H1 (cell line): Measurements from ENCODE around the gene GUCA1A. TPM values are rescaled to one million over a fixed set of nuclear protein-coding genes. Genes with fewer than 3 reads are reported as not detected.
A peak's percentile ranks its signal among the peaks of the same experiment; 100 is the strongest.

Source experiments
- CTCF ChIA-PET: fragments of 300-600 bp; sonication (Branson Sonifier 250); formaldehyde crosslinking; loops from one replicate; lab custom pipeline; 2021; ENCODE audit not compliant: partially characterized antibody; lab: Charles Lee
- POLR2A ChIA-PET: fragments of 300-600 bp; sonication (Branson Sonifier 250); formaldehyde crosslinking; loops from one replicate; lab custom pipeline; 2021; ENCODE audit warnings: inconsistent platforms; ENCODE audit not compliant: partially characterized antibody; lab: Charles Lee
- DNase-seq, 2 experiments: peaks; one replicate each; pipeline versions ENCODE4 v3.0.0 to v3.0.0-alpha.2; 2010 to 2022; ENCODE audit warnings: low spot score in 2 of 2, low read depth in 1 of 2, mixed read lengths in 1 of 2
- FAIRE-seq: peaks from 2 replicates; lab custom pipeline; 2011; peaks lifted over from hg19 to GRCh38; lab: Jason Lieb, UNC
- H2AFZ ChIP-seq: 2 replicates; pipeline ENCODE4 v1.8.1; 2012; ENCODE audit warnings: low read length, inconsistent platforms
- H2AK5ac ChIP-seq: 2 replicates; pipeline ENCODE4 v1.6.1; 2013; ENCODE audit warnings: low read depth, low read length
- H2BK120ac ChIP-seq: replicated peaks from 2 replicates; pipeline ENCODE3; 2013; ENCODE audit warnings: low read depth, low read length, inconsistent platforms
- H2BK12ac ChIP-seq: 2 replicates; pipeline ENCODE4 v1.6.1; 2013; ENCODE audit warnings: low read depth, low read length
- H2BK15ac ChIP-seq: 2 replicates; pipeline ENCODE4 v1.6.1; 2013; ENCODE audit warnings: low read length
- H2BK20ac ChIP-seq: 2 replicates; pipeline ENCODE4 v1.6.1; 2013; ENCODE audit warnings: low read length
- H2BK5ac ChIP-seq: 2 replicates; pipeline ENCODE4 v1.6.1; 2013; ENCODE audit warnings: low read depth, low read length
- H3K14ac ChIP-seq: 2 replicates; pipeline ENCODE4 v1.6.1; 2013; ENCODE audit warnings: inconsistent platforms; ENCODE audit not compliant: insufficient read length
- H3K18ac ChIP-seq: 2 replicates; pipeline ENCODE4 v1.6.1; 2013; ENCODE audit warnings: low read length; ENCODE audit errors: extremely low read depth
- H3K23ac ChIP-seq: 2 replicates; pipeline ENCODE4 v1.6.1; 2013; ENCODE audit warnings: inconsistent platforms; ENCODE audit not compliant: insufficient read length
- H3K23me2 ChIP-seq: 2 replicates; pipeline ENCODE4 v1.6.1; 2013; ENCODE audit warnings: low read depth, low read length
- H3K27ac ChIP-seq: 2 replicates; pipeline ENCODE4 v1.6.1; 2011; ENCODE audit warnings: low read depth, low read length, inconsistent platforms
- H3K27me3 ChIP-seq, 4 experiments: replicated peaks in 1 of 4; 1 replicate in 1 of 4; 2 replicates in 3 of 4; pipeline versions ENCODE4 v1.6.1 to v1.8.1; 2011 to 2013; ENCODE audit warnings: low read length in 3 of 4, mild to moderate bottlenecking in 3 of 4, inconsistent platforms in 2 of 4, mixed read lengths in 2 of 4, moderate library complexity in 1 of 4; ENCODE audit not compliant: control insufficient read depth in 3 of 4, insufficient read depth in 3 of 4; ENCODE audit errors: extremely low read depth in 1 of 4
- H3K36me3 ChIP-seq, 4 experiments: 2 replicates each; pipeline versions ENCODE4 v1.6.1 to v1.8.1; 2011 to 2013; ENCODE audit warnings: mild to moderate bottlenecking in 4 of 4, low read length in 3 of 4, moderate library complexity in 2 of 4, control low read depth in 1 of 4, inconsistent platforms in 1 of 4; ENCODE audit not compliant: insufficient read depth in 4 of 4, control insufficient read depth in 2 of 4
- H3K4ac ChIP-seq: replicated peaks from 2 replicates; pipeline ENCODE3; 2013; ENCODE audit warnings: low read length, low read depth, mixed read lengths, inconsistent platforms; ENCODE audit not compliant: insufficient read length
- H3K4me1 ChIP-seq, 4 experiments: replicated peaks in 1 of 4; 1 replicate in 1 of 4; 2 replicates in 3 of 4; pipeline versions ENCODE4 v1.6.1 to v1.8.1; 2011 to 2013; ENCODE audit warnings: low read length in 3 of 4, inconsistent platforms in 2 of 4, mixed read lengths in 1 of 4; ENCODE audit not compliant: insufficient read depth in 4 of 4, control insufficient read depth in 3 of 4
- H3K4me2 ChIP-seq, 2 experiments: 2 replicates each; pipeline versions ENCODE4 v1.6.1 to v1.8.1; 2011 to 2013; ENCODE audit warnings: low read depth in 2 of 2, low read length in 2 of 2, control low read depth in 1 of 2, inconsistent platforms in 1 of 2, mild to moderate bottlenecking in 1 of 2; ENCODE audit not compliant: insufficient read depth in 1 of 2
- H3K4me3 ChIP-seq, 4 experiments: fragments of 200-600, 300-600 bp in 1 of 4; sonication (generic), shearing (Covaris generic), sonication (Bioruptor Twin) in 1 of 4; 2 replicates each; pipeline versions ENCODE4 v1.5.1 to v1.8.1; 2011 to 2016; ENCODE audit warnings: low read length in 4 of 4, low read depth in 3 of 4, control low read depth in 2 of 4, inconsistent platforms in 2 of 4, mild to moderate bottlenecking in 2 of 4, mixed read lengths in 1 of 4, moderate library complexity in 1 of 4; ENCODE audit not compliant: insufficient read depth in 2 of 4; ENCODE audit errors: extremely low read depth in 1 of 4
- H3K56ac ChIP-seq: replicated peaks from 2 replicates; pipeline ENCODE3; 2013; ENCODE audit warnings: low read depth, mild to moderate bottlenecking, mixed read lengths, low read length, inconsistent platforms; ENCODE audit not compliant: insufficient read length
- H3K79me1 ChIP-seq: 2 replicates; pipeline ENCODE4 v1.6.1; 2013; ENCODE audit warnings: low read depth, low read length, control low read depth
- H3K79me2 ChIP-seq, 2 experiments: 2 replicates each; pipeline versions ENCODE4 v1.6.1 to v1.8.1; 2012 to 2013; ENCODE audit warnings: low read length in 2 of 2, mild to moderate bottlenecking in 2 of 2, inconsistent platforms in 1 of 2; ENCODE audit not compliant: insufficient read depth in 2 of 2, control insufficient read depth in 1 of 2
- H3K9ac ChIP-seq, 4 experiments: replicated peaks in 1 of 4; 1 replicate in 1 of 4; 2 replicates in 3 of 4; pipeline versions ENCODE4 v1.6.1 to v1.8.1; 2011 to 2013; ENCODE audit warnings: low read depth in 3 of 4, low read length in 3 of 4, control low read depth in 2 of 4, mild to moderate bottlenecking in 2 of 4, moderate library complexity in 2 of 4, inconsistent platforms in 1 of 4; ENCODE audit errors: extremely low read depth in 1 of 4
- H3K9me3 ChIP-seq, 2 experiments: 2 replicates each; pipeline versions ENCODE4 v1.6.1 to v1.8.1; 2012 to 2013; ENCODE audit warnings: mild to moderate bottlenecking in 2 of 2, moderate library complexity in 2 of 2, control low read depth in 1 of 2, inconsistent platforms in 1 of 2, low read depth in 1 of 2, low read length in 1 of 2, mixed read lengths in 1 of 2; ENCODE audit not compliant: insufficient read depth in 2 of 2
- H4K20me1 ChIP-seq, 2 experiments: replicated peaks in 1 of 2; 2 replicates each; pipeline versions ENCODE3 to v1.8.1; 2011 to 2013; ENCODE audit warnings: inconsistent platforms in 2 of 2, low read length in 2 of 2, mild to moderate bottlenecking in 1 of 2; ENCODE audit not compliant: insufficient read depth in 2 of 2, control insufficient read depth in 1 of 2
- H4K5ac ChIP-seq: 2 replicates; pipeline ENCODE4 v1.6.1; 2013; ENCODE audit warnings: low read length, low read depth, mixed read lengths, inconsistent platforms; ENCODE audit not compliant: insufficient read length
- H4K8ac ChIP-seq: 2 replicates; pipeline ENCODE4 v1.8.0; 2013; ENCODE audit warnings: mild to moderate bottlenecking, moderate library complexity, low read length, inconsistent platforms; ENCODE audit not compliant: insufficient read depth; ENCODE audit errors: extremely low read depth
- H4K91ac ChIP-seq: replicated peaks from 2 replicates; pipeline ENCODE3; 2013; ENCODE audit warnings: low read length, mixed read lengths, inconsistent platforms; ENCODE audit not compliant: insufficient read length
- BCL11A ChIP-seq, 2 experiments: IDR thresholded peaks; one replicate each; pipeline ENCODE4 v1.6.1; 2011; ENCODE audit warnings: low read depth in 2 of 2, low read length in 2 of 2, mild to moderate bottlenecking in 2 of 2
- CBX5 ChIP-seq: fragments of 300-800, 300-1000 bp; sonication (generic); IDR thresholded peaks from 2 replicates; pipeline ENCODE4 v1.7.1; 2016; ENCODE audit warnings: antibody characterized with exemption, low read length, low read depth
- CHD1 ChIP-seq: IDR thresholded peaks from 2 replicates; pipeline ENCODE4 v1.6.1; 2012; ENCODE audit warnings: low read depth, low read length, improper control_type of control experiment
- EGR1 ChIP-seq: IDR thresholded peaks from 2 replicates; pipeline ENCODE4 v1.6.1; 2011; ENCODE audit warnings: low read depth, low read length, borderline replicate concordance
- EP300 ChIP-seq, 2 experiments: IDR thresholded peaks; 1 replicate in 1 of 2; 2 replicates in 1 of 2; pipeline ENCODE4 v1.6.1; 2011 to 2012; ENCODE audit warnings: low read depth in 2 of 2, low read length in 2 of 2, mild to moderate bottlenecking in 2 of 2, borderline replicate concordance in 1 of 2, inconsistent platforms in 1 of 2, moderate library complexity in 1 of 2
- GTF2F1 ChIP-seq: IDR thresholded peaks from 2 replicates; pipeline ENCODE4 v1.6.1; 2012; ENCODE audit warnings: low read depth, low read length, improper control_type of control experiment, borderline replicate concordance
- JUND ChIP-seq: IDR thresholded peaks from 2 replicates; pipeline ENCODE4 v1.6.1; 2011; ENCODE audit warnings: mild to moderate bottlenecking, improper control_type of control experiment, low read length
- KDM4A ChIP-seq: IDR thresholded peaks from one replicate; pipeline ENCODE4 v1.7.1; 2012; ENCODE audit warnings: low read depth, mild to moderate bottlenecking, moderate library complexity, low read length, inconsistent platforms; ENCODE audit not compliant: severe bottlenecking
- POLR2A ChIP-seq, 2 experiments: IDR thresholded peaks; 1 replicate in 1 of 2; 2 replicates in 1 of 2; pipeline ENCODE4 v1.6.1; 2011; ENCODE audit warnings: low read depth in 2 of 2, low read length in 2 of 2, mild to moderate bottlenecking in 2 of 2; ENCODE audit errors: control extremely low read depth in 1 of 2
- POU5F1 ChIP-seq: IDR thresholded peaks from 2 replicates; pipeline ENCODE4 v1.6.1; 2011; ENCODE audit warnings: low read depth, mild to moderate bottlenecking, low read length, moderate library complexity
- SAP30 ChIP-seq: fragments of 300-600 bp; sonication (generic); IDR thresholded peaks from 2 replicates; pipeline ENCODE4 v1.7.1; 2012; ENCODE audit warnings: low read length, moderate library complexity, mild to moderate bottlenecking, inconsistent platforms; ENCODE audit not compliant: insufficient read depth, insufficient replicate concordance
- SUZ12 ChIP-seq: fragments of 200-600 bp; sonication (generic); IDR thresholded peaks from 2 replicates; pipeline ENCODE4 v1.6.1; 2012; ENCODE audit warnings: mild to moderate bottlenecking, inconsistent platforms, low read length, moderate library complexity, mixed read lengths
- TBP ChIP-seq: IDR thresholded peaks from 2 replicates; pipeline ENCODE4 v1.6.1; 2011; ENCODE audit warnings: low read depth, low read length, improper control_type of control experiment
- YY1 ChIP-seq: IDR thresholded peaks from 2 replicates; pipeline ENCODE4 v1.6.1; 2011; ENCODE audit warnings: low read depth, mild to moderate bottlenecking, low read length
- WGBS, 2 experiments: shearing (Covaris generic) in 1 of 2; methylation state at CpG; one replicate each; pipeline versions ENCODE4 v1.1.6 to v1.1.7; 2013 to 2015; ENCODE audit warnings: low lambda C conversion rate in 2 of 2, mixed read lengths in 2 of 2, inconsistent platforms in 1 of 2, low coverage in 1 of 2, missing lambda C conversion rate in 1 of 2; ENCODE audit not compliant: insufficient replicate concordance in 2 of 2, insufficient coverage in 1 of 2, insufficient read length in 1 of 2; ENCODE audit errors: extremely low coverage in 1 of 2, missing lambda C conversion rate in 1 of 2; 5-methylcytosine and 5-hydroxymethylcytosine counted together
- polyA plus RNA-seq, 7 experiments: library from polyadenylated mRNA; depleted of rRNA in 3 of 7; stranded (reverse) in 5 of 7; unstranded in 2 of 7; fragments of >200 nt in 5 of 7; fragments of 200-250 nt in 2 of 7; gene quantifications; 1 replicate in 5 of 7; 2 replicates in 1 of 7; 4 replicates in 1 of 7; pipeline versions ENCODE4 v1.2.1 to v1.2.3, GENCODE V29; 2011 to 2013; ENCODE audit warnings: missing spikeins in 2 of 7, mixed read lengths in 2 of 7
- total RNA-seq: library from RNA; stranded (reverse); fragmentation: NEBNext Ultra II Directional; extraction: Animal tissue kit (Norgen Biotek cat#: 25700); gene quantifications from 2 replicates; pipeline ENCODE4 v1.2.1, GENCODE V29; 2021

Gene GUCA1A
- total and polyA plus RNA-seq, 2 of the 8 experiments (the other 6 are each of a cell fraction or from before 2014, with no cell fraction given) = 4.6 to 24.6 TPM

- CTCF ChIA-PET = interaction anchor here (0.7 to 3.0 kb wide), 8 partner anchors 9 to 66 kb away, joined by 3 to 12 read pairs (median 3); partner anchors contain the start of gene C6orf132
- TF ChIP-seq SUZ12 (no peak), JUND (no peak), BCL11A (IDR thresholded peaks at IDR 0.05; ENCODE audit: low read depth in 2 of 2, low read length in 2 of 2) (no peak), SAP30 (no peak), POLR2A (IDR thresholded peaks at IDR 0.05; ENCODE audit: control extremely low read depth in 1 of 2, low read depth in 2 of 2, low read length in 2 of 2) (no peak), CHD1 (no peak), CBX5 (no peak), GTF2F1 (no peak), EP300 (IDR thresholded peaks at IDR 0.05; ENCODE audit: borderline replicate concordance in 1 of 2, low read depth in 2 of 2, low read length in 2 of 2) (no peak), EGR1 (no peak), KDM4A (no peak), POU5F1 (no peak), TBP (no peak), YY1 (no peak)
These were observed 13.6 kb upstream of the GUCA1A start for GRCh38 chr6:42159431-42160024.

More at GRCh38 chr6:42159431-42160024, 13.6 kb upstream of the GUCA1A start:
- Histone ChIP-seq H3K36me3 (no peaks in the 10 kb centered on the region), H2AK5ac (no peak overlapping the region), H3K79me1 (no peaks in the 10 kb centered on the region), H3K14ac (no peak overlapping the region), H3K18ac (no peak overlapping the region), H3K23ac (no peak overlapping the region), H2BK20ac (no peak overlapping the region), H4K20me1 (no peaks in the 10 kb centered on the region), H3K4ac (no peak overlapping the region), H2BK5ac (no peak overlapping the region), H3K9ac (no peak overlapping the region), H3K4me3 (no peak overlapping the region), H3K4me1 (peaks cover 0 to 19% (median 11%) of the 10 kb centered on the region in 4 experiments), H3K79me2 (no peaks in the 10 kb centered on the region), H3K56ac (no peak overlapping the region), H4K91ac (no peak overlapping the region), H3K9me3 (no peaks in the 10 kb centered on the region), H2BK15ac (0 out of 2 replicates have a peak overlapping the region, but pooled peaks have one; percentile 47), H4K8ac (no peak overlapping the region), H2BK12ac (peak overlapping the region; percentile 53; the same call in 1 of the 2 replicates), H3K27ac (no peak overlapping the region), H3K27me3 (peaks cover 0 to 2% (median 0%) of the 10 kb centered on the region in 4 experiments; a peak in 3 of 7 replicates), H3K23me2 (no peaks in the 10 kb centered on the region), H2AFZ (no peak overlapping the region), H4K5ac (no peak overlapping the region), H3K4me2 (no peak overlapping the region), H2BK120ac (no peak overlapping the region)
- no peak for FAIRE-seq
- 68% methylated on average over 4 of the region's 4 CpGs; no CpG with 5 or more reads in 1 of the 2 experiments for WGBS, 2 experiments
- no peak for DNase-seq
- POLR2A ChIA-PET = interaction anchor here (0.6 to 1.4 kb wide), 6 partner anchors 9 to 86 kb away, joined by 3 to 7 read pairs (median 4); partner anchors contain the start of gene C6orf132
